PFSK-1 (cell line): ENCODE measurements around the gene RPGR.

ENCODE experiments used
- FOXP2 ChIP-seq: optimal IDR thresholded peaks from 2 replicates; pipeline ENCODE3; 2011; ENCODE audit warnings: borderline replicate concordance, control low read depth, inconsistent platforms; ENCODE audit not compliant: insufficient read depth; ENCODE audit errors: extremely low read length, extremely low read depth
- SIN3A ChIP-seq: IDR thresholded peaks from 2 replicates; pipeline ENCODE4 v1.6.1; 2012; ENCODE audit warnings: mild to moderate bottlenecking, low read length, moderate library complexity, borderline replicate concordance; ENCODE audit not compliant: insufficient read depth
- TF ChIP-seq, protein P1 (sequence below), 2 experiments: IDR thresholded peaks; 2 replicates each; pipeline versions ENCODE4 v1.6.1 to v1.8.0; 2011 to 2012; ENCODE audit warnings: low read depth in 2 of 2, low read length in 2 of 2, control low read depth in 1 of 2, inconsistent platforms in 1 of 2, mild to moderate bottlenecking in 1 of 2, moderate library complexity in 1 of 2; ENCODE audit not compliant: insufficient read depth in 1 of 2

DNA sequence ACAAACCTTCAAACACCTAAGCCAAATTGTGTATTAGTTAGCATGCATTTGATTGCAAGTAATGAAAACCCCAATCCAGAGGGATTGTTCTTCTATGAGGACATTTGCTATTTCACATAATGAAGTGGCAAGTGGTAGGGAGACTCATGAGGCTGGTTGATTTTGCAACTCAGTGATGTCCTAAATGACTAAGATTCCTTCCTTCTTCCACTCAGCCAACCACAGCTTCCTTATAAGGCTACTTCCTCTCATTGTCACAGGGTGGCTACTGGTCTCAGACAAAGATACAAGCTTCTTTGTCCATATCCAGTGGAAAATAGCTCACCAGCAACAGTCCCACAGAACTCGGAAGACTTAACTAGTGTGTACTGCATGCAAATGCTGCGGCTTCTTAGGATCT is 19.8 kb upstream of the RPGR start:
- TF ChIP-seq FOXP2, result no peak
- TF ChIP-seq, protein P1, sequence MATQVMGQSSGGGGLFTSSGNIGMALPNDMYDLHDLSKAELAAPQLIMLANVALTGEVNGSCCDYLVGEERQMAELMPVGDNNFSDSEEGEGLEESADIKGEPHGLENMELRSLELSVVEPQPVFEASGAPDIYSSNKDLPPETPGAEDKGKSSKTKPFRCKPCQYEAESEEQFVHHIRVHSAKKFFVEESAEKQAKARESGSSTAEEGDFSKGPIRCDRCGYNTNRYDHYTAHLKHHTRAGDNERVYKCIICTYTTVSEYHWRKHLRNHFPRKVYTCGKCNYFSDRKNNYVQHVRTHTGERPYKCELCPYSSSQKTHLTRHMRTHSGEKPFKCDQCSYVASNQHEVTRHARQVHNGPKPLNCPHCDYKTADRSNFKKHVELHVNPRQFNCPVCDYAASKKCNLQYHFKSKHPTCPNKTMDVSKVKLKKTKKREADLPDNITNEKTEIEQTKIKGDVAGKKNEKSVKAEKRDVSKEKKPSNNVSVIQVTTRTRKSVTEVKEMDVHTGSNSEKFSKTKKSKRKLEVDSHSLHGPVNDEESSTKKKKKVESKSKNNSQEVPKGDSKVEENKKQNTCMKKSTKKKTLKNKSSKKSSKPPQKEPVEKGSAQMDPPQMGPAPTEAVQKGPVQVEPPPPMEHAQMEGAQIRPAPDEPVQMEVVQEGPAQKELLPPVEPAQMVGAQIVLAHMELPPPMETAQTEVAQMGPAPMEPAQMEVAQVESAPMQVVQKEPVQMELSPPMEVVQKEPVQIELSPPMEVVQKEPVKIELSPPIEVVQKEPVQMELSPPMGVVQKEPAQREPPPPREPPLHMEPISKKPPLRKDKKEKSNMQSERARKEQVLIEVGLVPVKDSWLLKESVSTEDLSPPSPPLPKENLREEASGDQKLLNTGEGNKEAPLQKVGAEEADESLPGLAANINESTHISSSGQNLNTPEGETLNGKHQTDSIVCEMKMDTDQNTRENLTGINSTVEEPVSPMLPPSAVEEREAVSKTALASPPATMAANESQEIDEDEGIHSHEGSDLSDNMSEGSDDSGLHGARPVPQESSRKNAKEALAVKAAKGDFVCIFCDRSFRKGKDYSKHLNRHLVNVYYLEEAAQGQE (IDR thresholded peaks at IDR 0.05; ENCODE audit: insufficient read depth in 1 of 2, low read depth in 2 of 2, low read length in 2 of 2), result no peak
- TF ChIP-seq SIN3A, result no peak
